ENCODE results near the gene BET1L.

BET1L gene

DNA sequence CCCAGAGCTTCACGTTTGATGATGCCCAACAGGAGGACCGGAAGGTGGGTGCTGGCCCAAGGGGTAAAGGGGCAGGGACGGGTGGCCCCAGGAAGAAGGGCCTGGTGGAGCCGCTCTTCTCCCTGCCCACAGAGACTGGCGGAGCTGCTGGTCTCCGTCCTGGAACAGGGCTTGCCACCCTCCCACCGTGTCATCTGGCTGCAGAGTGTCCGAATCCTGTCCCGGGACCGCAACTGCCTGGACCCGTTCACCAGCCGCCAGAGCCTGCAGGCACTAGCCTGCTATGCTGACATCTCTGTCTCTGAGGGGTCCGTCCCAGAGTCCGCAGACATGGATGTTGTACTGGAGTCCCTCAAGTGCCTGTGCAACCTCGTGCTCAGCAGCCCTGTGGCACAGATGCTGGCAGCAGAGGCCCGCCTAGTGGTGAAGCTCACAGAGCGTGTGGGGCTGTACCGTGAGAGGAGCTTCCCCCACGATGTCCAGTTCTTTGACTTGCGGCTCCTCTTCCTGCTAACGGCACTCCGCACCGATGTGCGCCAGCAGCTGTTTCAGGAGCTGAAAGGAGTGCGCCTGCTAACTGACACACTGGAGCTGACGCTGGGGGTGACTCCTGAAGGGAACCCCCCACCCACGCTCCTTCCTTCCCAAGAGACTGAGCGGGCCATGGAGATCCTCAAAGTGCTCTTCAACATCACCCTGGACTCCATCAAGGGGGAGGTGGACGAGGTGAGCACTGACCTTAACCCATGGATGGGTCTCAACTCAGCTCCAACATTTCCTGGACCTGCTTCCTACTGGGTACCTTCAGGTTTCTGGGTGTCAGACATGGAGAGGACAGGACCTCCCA lies 2.3 kb upstream of the BET1L start:
- DNase-seq, result no peak

GRCh38 chr11:208917-209260 lies 1.7 kb upstream of the BET1L start:
- DNase-seq, result no peak

DNA sequence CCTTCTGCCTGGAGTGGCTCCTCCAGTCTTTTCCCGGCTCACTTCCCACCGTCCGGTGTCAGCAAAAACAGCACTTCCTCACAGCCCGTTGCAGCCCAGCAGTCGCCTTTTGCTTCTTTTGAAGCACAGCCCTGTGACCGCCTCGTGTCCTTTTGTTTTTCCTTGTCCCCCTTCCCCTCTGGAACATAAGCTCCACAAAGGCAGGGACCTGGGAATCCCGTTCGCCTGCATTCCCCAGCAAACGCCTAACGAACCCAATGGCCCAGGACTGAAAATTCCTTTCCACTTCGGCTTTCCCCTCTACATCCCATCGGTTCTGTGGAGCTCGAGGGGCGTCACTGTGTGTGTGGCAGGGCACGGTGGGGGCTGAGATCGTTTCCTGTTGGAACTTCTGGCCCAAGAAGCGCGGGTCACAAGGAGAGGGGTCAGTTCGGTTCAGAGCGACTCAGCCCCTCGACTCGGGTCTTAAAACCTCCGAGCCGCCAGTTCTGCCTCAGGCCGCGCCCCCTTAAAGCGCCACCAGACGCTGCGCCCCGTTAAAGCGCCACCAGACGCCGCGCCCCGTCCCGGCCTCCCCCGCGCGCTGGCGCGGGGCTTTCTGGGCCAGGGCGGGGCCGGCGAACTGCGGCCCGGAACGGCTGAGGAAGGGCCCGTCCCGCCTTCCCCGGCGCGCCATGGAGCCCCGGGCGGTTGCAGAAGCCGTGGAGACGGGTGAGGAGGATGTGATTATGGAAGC lies 1.1 kb upstream of the BET1L start:
- DNase-seq, result peak; percentile 71

- DNase-seq, result no peak
Measured at GRCh38 chr11:207863-208180, 623 bp upstream of the BET1L start.

DNA sequence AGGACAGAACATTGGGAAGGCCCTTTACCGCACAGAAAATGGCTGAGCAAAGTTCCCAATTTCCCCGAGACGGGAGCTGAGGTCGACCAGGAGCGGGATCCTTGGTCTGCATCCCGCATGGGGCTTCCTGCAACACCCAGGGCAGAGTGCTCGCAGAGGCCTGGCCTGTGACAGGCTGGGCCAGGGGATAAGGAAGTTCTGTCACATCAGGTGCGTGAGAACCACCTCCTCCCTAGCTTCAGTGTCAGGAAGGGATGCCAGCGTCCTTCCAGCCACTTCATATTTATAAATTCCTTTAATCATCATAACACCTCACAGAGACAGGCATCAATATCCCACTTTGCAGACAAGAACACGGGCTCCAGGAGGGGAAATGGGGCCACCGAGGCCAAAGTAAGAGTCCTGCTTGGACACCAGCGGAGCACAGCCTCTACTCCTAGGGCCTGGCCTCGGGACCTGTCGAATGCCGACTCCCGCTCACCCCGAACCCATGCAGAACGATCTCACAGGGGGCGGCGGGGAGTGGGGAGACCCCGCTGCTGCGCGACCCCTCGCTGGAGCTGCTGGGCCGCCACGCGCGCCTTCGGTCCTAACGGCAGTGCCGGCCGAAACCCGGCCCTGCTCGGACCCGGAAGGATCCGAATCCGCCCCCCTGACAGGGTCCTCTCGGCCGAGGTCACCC lies 532 bp downstream of the BET1L start:
- DNase-seq, result no peak

DNA sequence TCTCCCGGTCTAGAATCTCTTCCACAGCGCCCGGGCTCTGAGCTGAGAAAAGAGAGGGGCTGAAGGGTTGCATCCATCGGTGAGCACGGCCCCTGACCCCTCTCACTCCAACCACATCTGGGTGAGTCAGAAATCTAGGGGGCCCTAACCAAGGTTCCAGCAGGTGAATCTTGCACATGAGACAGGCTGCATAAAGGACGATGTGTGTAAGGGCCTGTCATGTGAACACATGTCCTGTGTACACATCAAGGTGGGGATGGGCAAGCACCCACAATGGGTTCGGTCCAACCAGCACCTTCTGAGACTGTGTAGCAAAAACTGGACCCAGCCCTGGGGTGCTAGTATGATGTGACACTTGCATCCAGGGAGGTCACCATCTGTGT lies 1.2 kb downstream of the BET1L start:
- no peak for DNase-seq

DNA sequence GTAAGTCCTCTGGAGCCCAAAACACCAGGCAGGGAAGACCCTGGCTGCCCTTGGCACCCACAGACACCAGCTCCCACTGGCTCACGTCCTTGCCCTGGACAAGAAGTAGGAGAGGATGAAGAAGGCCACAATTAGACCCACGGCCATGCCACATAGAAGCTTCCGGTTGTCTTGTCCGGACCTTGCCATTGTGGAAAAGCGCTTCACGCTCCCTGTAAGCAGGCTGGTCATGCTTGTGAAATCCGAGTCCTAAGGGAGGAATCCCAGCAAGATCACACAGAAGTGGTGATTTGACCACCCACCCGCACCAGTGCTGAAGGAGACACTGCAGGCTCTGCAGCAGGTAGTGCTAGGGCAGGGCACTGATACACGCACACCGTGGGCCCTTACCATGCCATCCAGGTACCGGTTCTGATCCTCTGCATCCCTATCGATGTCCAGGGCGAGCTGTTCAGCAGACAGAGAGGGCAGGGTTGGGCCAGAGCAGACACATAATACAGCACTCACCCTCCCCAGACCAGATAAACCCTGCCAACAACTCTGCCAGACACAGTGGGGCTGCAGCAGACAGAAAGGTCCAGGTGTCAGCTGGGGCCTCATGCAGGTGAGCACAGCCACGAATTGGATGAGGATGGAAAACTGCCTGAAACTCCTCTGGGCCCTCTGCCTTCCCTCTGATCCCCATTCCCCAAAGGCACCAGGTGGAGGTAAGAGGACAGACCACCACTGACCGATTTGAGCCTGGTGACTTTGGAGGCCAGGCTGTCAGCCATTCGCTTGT lies 1.8 kb downstream of the BET1L start:
- DNase-seq, result no peak

GRCh38 chr11:204587-205109 lies 2.6 kb downstream of the BET1L start:
- DNase-seq, result no peak

DNA sequence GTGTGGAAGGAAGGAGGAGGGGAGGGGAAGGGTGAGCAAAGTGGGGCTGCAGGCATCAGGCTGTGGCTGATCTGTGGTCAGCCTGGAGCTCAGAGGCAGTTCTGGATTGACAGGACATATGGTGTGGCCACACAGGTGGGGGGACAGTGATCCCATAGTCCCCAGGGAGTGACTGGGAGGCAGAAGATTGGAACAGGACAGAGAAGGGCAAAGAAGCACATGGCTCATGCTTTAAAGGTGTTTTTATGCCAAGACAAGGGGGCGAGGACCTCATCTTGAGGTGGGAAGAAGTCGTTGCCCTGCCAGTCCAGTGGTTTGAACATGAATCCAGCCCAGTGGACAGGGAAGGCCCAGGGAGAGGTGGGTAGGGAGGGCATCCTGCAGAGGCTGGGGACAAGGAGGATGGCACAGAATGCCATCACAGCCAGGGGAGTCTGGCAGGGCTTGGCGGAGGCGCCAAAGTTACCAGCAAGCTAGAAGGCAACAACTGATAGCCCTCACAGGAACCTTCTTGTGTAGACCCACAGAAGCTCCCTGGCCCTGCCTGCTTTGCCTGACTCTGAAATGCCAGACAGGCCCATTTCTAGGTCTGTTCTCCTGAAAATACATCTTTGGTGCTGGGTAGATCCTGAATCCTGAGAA lies 3.1 kb downstream of the BET1L start:
- DNase-seq, result no peak

GRCh38 chr11:203056-203944 lies 3.9 kb downstream of the BET1L start:
- DNase-seq, result no peak

GRCh38 chr11:202490-202889 lies 4.7 kb downstream of the BET1L start:
- DNase-seq, result no peak

GRCh38 chr11:201966-202365 lies 5.2 kb downstream of the BET1L start:
- DNase-seq, result no peak

DNA sequence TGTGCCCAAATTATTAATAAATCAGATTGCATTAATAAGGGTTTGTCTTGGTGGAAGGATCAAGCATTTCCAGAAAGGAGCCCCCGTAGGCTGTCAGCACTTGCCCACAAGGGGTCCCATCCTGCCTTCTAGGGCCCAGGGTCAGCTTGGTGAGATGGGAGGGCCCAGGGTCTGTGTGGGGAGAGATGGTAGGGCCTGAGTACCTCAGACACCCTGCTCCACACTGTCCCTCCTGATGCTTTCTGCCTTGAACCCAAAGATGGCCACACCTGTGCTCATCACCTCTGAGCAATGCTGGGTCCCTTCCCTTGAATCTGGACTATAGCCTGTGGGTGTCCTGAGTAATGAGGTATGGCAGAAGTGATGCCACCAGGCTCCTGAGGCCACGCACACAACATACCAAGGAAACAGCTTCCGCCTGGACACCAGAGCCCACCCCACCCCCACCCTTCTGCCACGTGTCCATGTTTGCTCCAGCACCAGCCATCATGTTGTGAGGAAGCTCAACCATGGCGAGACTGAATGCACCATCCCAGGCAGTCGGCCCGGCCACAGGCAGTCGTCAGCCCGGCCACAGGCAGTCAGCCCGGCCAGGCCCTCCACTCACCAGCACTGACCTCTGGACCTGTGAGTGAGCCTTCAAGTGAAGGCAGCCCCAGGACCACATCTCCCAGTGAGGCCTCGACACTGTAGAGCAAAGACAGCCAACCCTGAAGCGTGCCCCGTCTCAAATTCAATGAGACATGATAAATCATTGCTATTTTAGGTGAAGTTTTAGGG lies 6.8 kb downstream of the BET1L start:
- no peak for DNase-seq

GRCh38 chr11:199782-200181 lies 7.4 kb downstream of the BET1L start:
- DNase-seq, result no peak

DNA sequence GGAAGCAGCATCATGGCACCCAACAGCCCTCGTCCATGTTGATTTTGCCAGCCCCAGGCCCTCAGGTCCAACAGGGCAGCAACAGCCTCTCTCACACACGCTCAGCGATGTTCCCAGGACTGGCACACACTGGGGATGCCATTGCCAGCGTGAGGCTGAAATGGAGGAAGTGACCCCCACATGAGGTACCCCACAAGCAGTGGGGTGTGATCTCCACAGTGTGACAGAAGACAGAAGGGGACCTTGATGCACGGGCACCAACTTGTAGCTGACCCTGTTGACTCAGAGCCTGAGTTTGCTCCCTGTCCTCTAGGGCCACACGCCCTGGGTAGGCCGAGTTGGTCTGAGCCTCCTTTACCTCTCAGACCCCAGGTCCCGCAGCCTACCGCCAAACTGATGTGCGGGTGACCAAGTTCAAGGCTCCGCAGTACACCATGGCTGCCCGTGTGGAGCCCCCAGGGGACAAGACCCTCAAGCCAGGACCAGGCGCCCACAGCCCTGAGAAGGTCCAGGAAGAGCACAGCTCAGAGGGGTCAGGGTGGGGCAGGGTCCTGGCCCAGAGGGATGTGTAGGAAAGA lies 8.1 kb downstream of the BET1L start:
- no peak for DNase-seq

DNA sequence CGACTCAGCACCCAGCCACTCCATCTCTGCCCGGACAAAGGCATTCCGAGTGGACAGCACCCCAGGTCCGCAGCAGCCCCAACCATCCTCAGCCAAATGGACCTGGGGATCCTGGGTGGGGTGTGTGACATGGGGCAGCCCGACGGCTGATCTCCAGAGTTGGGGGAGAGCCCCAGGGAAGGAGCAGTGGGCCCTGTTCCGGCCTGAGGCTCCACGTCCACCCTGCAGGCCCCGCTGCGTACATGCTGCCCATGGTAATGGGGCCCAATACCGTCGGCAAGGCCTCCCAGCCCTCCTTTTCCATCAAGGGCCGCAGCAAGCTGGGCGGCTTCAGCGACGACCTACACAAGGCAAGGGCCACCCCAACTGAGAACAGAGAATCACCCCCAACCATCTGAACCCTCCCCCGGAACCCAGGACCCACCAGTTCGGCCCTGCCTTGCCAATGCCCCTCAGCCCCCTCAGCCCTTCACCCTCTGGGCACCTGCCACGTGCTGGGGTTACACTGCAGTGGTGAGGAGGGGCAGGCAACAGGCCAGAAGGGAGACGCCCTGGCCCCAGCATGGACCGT lies 8.9 kb downstream of the BET1L start:
- no peak for DNase-seq

DNA sequence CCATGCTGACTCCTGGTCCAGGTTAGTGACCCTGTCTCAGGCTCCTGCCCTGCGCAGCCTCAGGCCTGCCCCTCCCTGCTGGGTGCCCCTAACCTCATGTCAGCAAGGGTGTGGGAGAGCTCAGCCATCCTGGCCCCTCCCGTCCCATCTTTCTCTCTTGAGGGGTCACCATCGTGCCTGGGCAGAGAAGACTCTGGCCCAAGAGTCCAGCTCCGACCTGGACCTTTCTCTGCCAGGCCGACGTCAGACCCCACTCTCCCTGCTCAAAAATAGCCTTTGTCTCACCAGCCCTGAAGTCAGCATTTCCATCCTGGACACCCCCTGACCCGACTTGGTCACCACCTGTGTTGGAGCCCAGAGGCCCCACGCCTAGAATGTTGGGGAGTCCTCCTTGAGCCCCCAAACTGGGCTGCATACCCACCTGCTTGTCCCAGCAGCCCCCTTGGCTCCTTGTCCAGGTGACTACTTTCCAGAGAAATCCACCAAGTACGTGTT lies 9.4 kb downstream of the BET1L start:
- DNase-seq, result no peak

- no peak for DNase-seq
Measured at GRCh38 chr11:196786-197731, 10.1 kb downstream of the BET1L start.

Measured in effector CD8-positive, alpha-beta T cell (primary cell).